ENCODE results near the gene ADARB2. TPM values are rescaled to one million over a fixed set of nuclear protein-coding genes. Genes with fewer than 3 reads are reported as not detected.
A peak's percentile ranks its signal among the peaks of the same experiment; 100 is the strongest.

ADARB2 gene
- total and polyA plus RNA-seq, 10 of the 15 experiments (the other 5 are each of a cell fraction or from before 2014, with no cell fraction given) = 0.02 to 4.1 (median 0.76) TPM

GRCh38 chr10:1498746-1499358 lies 238.5 kb downstream of the ADARB2 start (continued):
- TF ChIP-seq FOXM1 (IDR thresholded peaks at IDR 0.05; ENCODE audit: low read depth, low read length) (no peak), IKZF2 (IDR thresholded peaks at IDR 0.05) (peak in 1 of 2 experiments; percentile 34; a peak in 2 of 4 replicates), ZNF274 (IDR thresholded peaks at IDR 0.05; ENCODE audit: insufficient read depth, insufficient read length) (no peak), IRF4 (IDR thresholded peaks at IDR 0.05; ENCODE audit: low read depth, low read length) (no peak), PBX3 (IDR thresholded peaks at IDR 0.05; ENCODE audit: insufficient replicate concordance, low read depth, low read length) (peak; percentile 55), STAT1 (conservative IDR thresholded peaks at IDR 0.05) (no peak), POU2F2 (IDR thresholded peaks at IDR 0.05; ENCODE audit: borderline replicate concordance, low read depth, low read length) (no peak), POLR2AphosphoS2 (IDR thresholded peaks at IDR 0.05; ENCODE audit: low read depth, low read length) (no peak), ATF7 (IDR thresholded peaks at IDR 0.05; ENCODE audit: low read depth) (peak; percentile 72), MEF2A (IDR thresholded peaks at IDR 0.05; ENCODE audit: insufficient read depth, low read depth, low read length) (no peak), BCLAF1 (IDR thresholded peaks at IDR 0.05) (no peak), KAT2A (conservative IDR thresholded peaks at IDR 0.05; ENCODE audit: control insufficient read depth, low read depth, low read length) (no peak), GABPA (IDR thresholded peaks at IDR 0.05; ENCODE audit: low read depth) (no peak), FOS (IDR thresholded peaks at IDR 0.05; ENCODE audit: borderline replicate concordance, extremely low read depth, insufficient read length) (no peak)
- TF ChIP-seq, protein P1, sequence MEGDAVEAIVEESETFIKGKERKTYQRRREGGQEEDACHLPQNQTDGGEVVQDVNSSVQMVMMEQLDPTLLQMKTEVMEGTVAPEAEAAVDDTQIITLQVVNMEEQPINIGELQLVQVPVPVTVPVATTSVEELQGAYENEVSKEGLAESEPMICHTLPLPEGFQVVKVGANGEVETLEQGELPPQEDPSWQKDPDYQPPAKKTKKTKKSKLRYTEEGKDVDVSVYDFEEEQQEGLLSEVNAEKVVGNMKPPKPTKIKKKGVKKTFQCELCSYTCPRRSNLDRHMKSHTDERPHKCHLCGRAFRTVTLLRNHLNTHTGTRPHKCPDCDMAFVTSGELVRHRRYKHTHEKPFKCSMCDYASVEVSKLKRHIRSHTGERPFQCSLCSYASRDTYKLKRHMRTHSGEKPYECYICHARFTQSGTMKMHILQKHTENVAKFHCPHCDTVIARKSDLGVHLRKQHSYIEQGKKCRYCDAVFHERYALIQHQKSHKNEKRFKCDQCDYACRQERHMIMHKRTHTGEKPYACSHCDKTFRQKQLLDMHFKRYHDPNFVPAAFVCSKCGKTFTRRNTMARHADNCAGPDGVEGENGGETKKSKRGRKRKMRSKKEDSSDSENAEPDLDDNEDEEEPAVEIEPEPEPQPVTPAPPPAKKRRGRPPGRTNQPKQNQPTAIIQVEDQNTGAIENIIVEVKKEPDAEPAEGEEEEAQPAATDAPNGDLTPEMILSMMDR (IDR thresholded peaks at IDR 0.05 in 2 of 3, conservative IDR thresholded peaks at IDR 0.05 in 1 of 3; ENCODE audit: control insufficient read depth in 2 of 3, extremely low read depth in 1 of 3, insufficient read depth in 1 of 3, low read depth in 3 of 3, low read length in 3 of 3) = no peak
- TF ChIP-seq, protein P2, sequence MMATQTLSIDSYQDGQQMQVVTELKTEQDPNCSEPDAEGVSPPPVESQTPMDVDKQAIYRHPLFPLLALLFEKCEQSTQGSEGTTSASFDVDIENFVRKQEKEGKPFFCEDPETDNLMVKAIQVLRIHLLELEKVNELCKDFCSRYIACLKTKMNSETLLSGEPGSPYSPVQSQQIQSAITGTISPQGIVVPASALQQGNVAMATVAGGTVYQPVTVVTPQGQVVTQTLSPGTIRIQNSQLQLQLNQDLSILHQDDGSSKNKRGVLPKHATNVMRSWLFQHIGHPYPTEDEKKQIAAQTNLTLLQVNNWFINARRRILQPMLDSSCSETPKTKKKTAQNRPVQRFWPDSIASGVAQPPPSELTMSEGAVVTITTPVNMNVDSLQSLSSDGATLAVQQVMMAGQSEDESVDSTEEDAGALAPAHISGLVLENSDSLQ (IDR thresholded peaks at IDR 0.05) = peak; percentile 76
- TF ChIP-seq, protein P3, sequence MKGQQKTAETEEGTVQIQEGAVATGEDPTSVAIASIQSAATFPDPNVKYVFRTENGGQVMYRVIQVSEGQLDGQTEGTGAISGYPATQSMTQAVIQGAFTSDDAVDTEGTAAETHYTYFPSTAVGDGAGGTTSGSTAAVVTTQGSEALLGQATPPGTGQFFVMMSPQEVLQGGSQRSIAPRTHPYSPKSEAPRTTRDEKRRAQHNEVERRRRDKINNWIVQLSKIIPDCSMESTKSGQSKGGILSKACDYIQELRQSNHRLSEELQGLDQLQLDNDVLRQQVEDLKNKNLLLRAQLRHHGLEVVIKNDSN (IDR thresholded peaks at IDR 0.05; ENCODE audit: borderline replicate concordance, extremely low read length, insufficient read depth, low read depth, low read length) = no peak

Data from GM12878 (cell line).